SHP77 (cell line): ENCODE data around the gene PPP1CC.
"Not testable (repeated sequence)": the region's sequence is repeated elsewhere in the genome, so short reads cannot be mapped to it uniquely, and the experiment has no call there.

Experiments used
- DNase-seq, 2 experiments: peaks; one replicate each; lab custom pipeline; 2025; lab: John Stamatoyannopoulos, UW

Gene PPP1CC

GRCh38 chr12:110742718-110743570 is at the start of gene PPP1CC:
Gene PPP1CC (minus strand): TSS chr12:110742891. CDS start chr12:110742707, 184 bp downstream.
- DNase-seq: peak; percentile 95

- no peak for DNase-seq
Measured at GRCh38 chr12:110791589-110791988, 48.9 kb upstream of the PPP1CC start.

- no peak for DNase-seq
Measured at GRCh38 chr12:110790301-110790700, 47.6 kb upstream of the PPP1CC start.

- DNase-seq: no peak
Measured at GRCh38 chr12:110786012-110786411, 43.3 kb upstream of the PPP1CC start.

GRCh38 chr12:110785240-110785639 is 42.5 kb upstream of the PPP1CC start:
- DNase-seq: no peak

- no peak for DNase-seq
Measured at GRCh38 chr12:110782922-110783321, 40.2 kb upstream of the PPP1CC start.

GRCh38 chr12:110782094-110782493 is 39.4 kb upstream of the PPP1CC start:
- no peak for DNase-seq

GRCh38 chr12:110780448-110780847 is 37.8 kb upstream of the PPP1CC start:
- no peak for DNase-seq

GRCh38 chr12:110778833-110779577 is 36.3 kb upstream of the PPP1CC start:
- DNase-seq: no peak

GRCh38 chr12:110776410-110776809 is 33.7 kb upstream of the PPP1CC start:
- DNase-seq: no peak

- DNase-seq: no peak
Measured at GRCh38 chr12:110775997-110776396, 33.3 kb upstream of the PPP1CC start.

GRCh38 chr12:110774824-110775223 is 32.1 kb upstream of the PPP1CC start:
- DNase-seq: no peak

GRCh38 chr12:110768960-110769359 is 26.3 kb upstream of the PPP1CC start:
- DNase-seq: no peak

- no peak for DNase-seq
Measured at GRCh38 chr12:110767863-110768262, 25.2 kb upstream of the PPP1CC start.

- no peak for DNase-seq
Measured at GRCh38 chr12:110766311-110767154, 23.8 kb upstream of the PPP1CC start.

GRCh38 chr12:110765572-110765971 is 22.9 kb upstream of the PPP1CC start:
- DNase-seq: not testable (repeated sequence)

GRCh38 chr12:110765111-110765510 is 22.4 kb upstream of the PPP1CC start:
- peak; percentile 25 to 52 for DNase-seq

GRCh38 chr12:110763583-110763982 is 20.9 kb upstream of the PPP1CC start:
- DNase-seq: no peak

GRCh38 chr12:110762891-110763290 is 20.2 kb upstream of the PPP1CC start:
- no peak for DNase-seq

GRCh38 chr12:110760204-110760609 is 17.5 kb upstream of the PPP1CC start:
- DNase-seq: no peak

GRCh38 chr12:110758922-110759321 is 16.2 kb upstream of the PPP1CC start:
- DNase-seq: no peak

- no peak for DNase-seq
Measured at GRCh38 chr12:110756611-110757010, 13.9 kb upstream of the PPP1CC start.
